GM12891 (cell line): ENCODE measurements around the gene ZP1.

ENCODE experiments used
- POLR2A ChIP-seq: IDR thresholded peaks from 2 replicates; pipeline ENCODE4 v1.6.1; 2011; ENCODE audit warnings: low read depth, low read length, control low read depth
- POLR2AphosphoS5 ChIP-seq: IDR thresholded peaks from 2 replicates; pipeline ENCODE4 v1.6.1; 2011; ENCODE audit warnings: low read depth, low read length, control low read depth

- no peak for TF ChIP-seq POLR2AphosphoS5
- TF ChIP-seq POLR2A = no peak
Measured at GRCh38 chr11:60867871-60868681, 734 bp downstream of the ZP1 start.
